Neural crest cell (in vitro differentiated cells): ENCODE results near the gene ABCC10. TPM values are rescaled to one million over a fixed set of nuclear protein-coding genes. Genes with fewer than 3 reads are reported as not detected.

Experiments
- DNase-seq: peaks from one replicate; pipeline ENCODE4 v3.0.0; 2021; ENCODE audit warnings: low read depth, mixed read lengths, low spot score
- H3K27ac Mint-ChIP-seq: one replicate; pipeline ENCODE4 v1.8.0; 2021; ENCODE audit warnings: mild to moderate bottlenecking, mixed read lengths; ENCODE audit not compliant: unreplicated experiment
- H3K27me3 Mint-ChIP-seq: 2 replicates; pipeline ENCODE4 v1.8.0; 2021; ENCODE audit warnings: low read depth, mild to moderate bottlenecking, mixed read lengths
- H3K36me3 Mint-ChIP-seq: 2 replicates; pipeline ENCODE4 v1.8.0; 2021; ENCODE audit warnings: low read depth, mild to moderate bottlenecking, mixed read lengths
- H3K4me1 Mint-ChIP-seq: 2 replicates; pipeline ENCODE4 v1.8.0; 2021; ENCODE audit warnings: mixed read lengths
- H3K4me3 Mint-ChIP-seq: one replicate; pipeline ENCODE4 v1.8.0; 2021; ENCODE audit warnings: mild to moderate bottlenecking, mixed read lengths
- H3K9me3 Mint-ChIP-seq: 2 replicates; pipeline ENCODE4 v1.8.0; 2021; ENCODE audit warnings: mixed read lengths
- CTCF ChIP-seq: fragments of 200-600 bp; sonication (generic); conservative IDR thresholded peaks from 2 replicates; pipeline ENCODE4 v1.5.0; 2021; ENCODE audit warnings: antibody characterized with exemption, mild to moderate bottlenecking
- total RNA-seq: library from RNA; stranded (reverse); gene quantifications from 2 replicates; pipeline ENCODE4 v1.2.1, GENCODE V29; 2021

ABCC10 gene
- total RNA-seq, 1 donor from 2014 or later = 34.1 TPM

GRCh38 chr6:43493833-43494232 is 66.5 kb downstream of the ABCC10 start:
- no peak overlapping the region for H3K27ac Mint-ChIP-seq
- TF ChIP-seq CTCF = no peak
- H3K27me3 Mint-ChIP-seq = no peaks in the 10 kb centered on the region
- no peaks in the 10 kb centered on the region for H3K9me3 Mint-ChIP-seq
- H3K4me3 Mint-ChIP-seq = peak overlapping the region; percentile 3
- no peaks in the 10 kb centered on the region for H3K36me3 Mint-ChIP-seq
- no peak for DNase-seq
- H3K4me1 Mint-ChIP-seq = peaks cover 30% of the 10 kb centered on the region

GRCh38 chr6:43494321-43494720 is 67.0 kb downstream of the ABCC10 start:
- no peak for DNase-seq
- H3K36me3 Mint-ChIP-seq = no peaks in the 10 kb centered on the region
- no peak overlapping the region for H3K4me3 Mint-ChIP-seq
- no peaks in the 10 kb centered on the region for H3K9me3 Mint-ChIP-seq
- H3K27ac Mint-ChIP-seq = no peak overlapping the region
- TF ChIP-seq CTCF = no peak
- H3K4me1 Mint-ChIP-seq = peaks cover 25% of the 10 kb centered on the region
- H3K27me3 Mint-ChIP-seq = no peaks in the 10 kb centered on the region

GRCh38 chr6:43494766-43495165 is 67.4 kb downstream of the ABCC10 start:
- no peak for DNase-seq
- H3K36me3 Mint-ChIP-seq = no peaks in the 10 kb centered on the region
- H3K4me3 Mint-ChIP-seq = no peak overlapping the region
- H3K27me3 Mint-ChIP-seq = no peaks in the 10 kb centered on the region
- no peaks in the 10 kb centered on the region for H3K9me3 Mint-ChIP-seq
- no peak for TF ChIP-seq CTCF
- H3K27ac Mint-ChIP-seq = no peak overlapping the region
- H3K4me1 Mint-ChIP-seq = peaks cover 22% of the 10 kb centered on the region

GRCh38 chr6:43495409-43495941 is 68.1 kb downstream of the ABCC10 start:
- no peak for TF ChIP-seq CTCF
- no peak overlapping the region for H3K4me3 Mint-ChIP-seq
- DNase-seq = no peak
- peaks cover 16% of the 10 kb centered on the region for H3K4me1 Mint-ChIP-seq
- H3K9me3 Mint-ChIP-seq = no peaks in the 10 kb centered on the region
- H3K27me3 Mint-ChIP-seq = no peaks in the 10 kb centered on the region
- no peaks in the 10 kb centered on the region for H3K36me3 Mint-ChIP-seq
- peak overlapping the region; percentile 35 for H3K27ac Mint-ChIP-seq

GRCh38 chr6:43496370-43497128 is 69.2 kb downstream of the ABCC10 start:
- TF ChIP-seq CTCF = peak; percentile 59
- DNase-seq = no peak
- Mint-ChIP-seq H3K36me3 (no peaks in the 10 kb centered on the region), H3K4me3 (no peak overlapping the region), H3K27me3 (no peaks in the 10 kb centered on the region), H3K9me3 (no peaks in the 10 kb centered on the region), H3K27ac (no peak overlapping the region), H3K4me1 (peaks cover 16% of the 10 kb centered on the region)
